Activated CD4-positive, CD25-positive, alpha-beta regulatory T cell treated with anti-CD3 and anti-CD28 coated beads, Interleukin-2, amount 50 U/mL, for 72 hours (primary cell): ENCODE results near the gene CDK19.
"Not testable (repeated sequence)": the region's sequence is repeated elsewhere in the genome, so short reads cannot be mapped to it uniquely, and the experiment has no call there.

Experiments
- DNase-seq: peaks from one replicate; pipeline ENCODE4 v3.0.0; 2021

Gene CDK19

DNA sequence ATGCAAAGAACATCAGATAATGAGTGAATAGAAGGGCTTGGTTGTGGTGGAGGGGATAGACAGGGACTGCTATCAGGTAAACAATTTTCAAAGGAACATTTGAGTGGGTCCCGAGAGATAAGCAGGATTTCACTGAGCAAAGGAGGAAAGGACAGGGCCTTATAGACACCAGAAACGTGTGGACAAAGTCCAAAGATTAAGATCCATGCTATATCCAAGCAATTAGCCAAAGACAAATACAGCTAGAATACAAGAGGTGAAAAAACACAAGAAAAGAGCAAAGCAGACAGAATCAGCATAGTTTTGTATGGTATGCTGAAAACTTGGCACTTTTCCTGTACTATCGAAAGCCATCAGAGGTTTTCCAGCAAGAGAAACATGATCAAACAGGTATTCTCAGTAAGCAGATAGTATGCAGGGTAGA, 59.8 kb downstream of the CDK19 start:
- DNase-seq, result no peak

DNA sequence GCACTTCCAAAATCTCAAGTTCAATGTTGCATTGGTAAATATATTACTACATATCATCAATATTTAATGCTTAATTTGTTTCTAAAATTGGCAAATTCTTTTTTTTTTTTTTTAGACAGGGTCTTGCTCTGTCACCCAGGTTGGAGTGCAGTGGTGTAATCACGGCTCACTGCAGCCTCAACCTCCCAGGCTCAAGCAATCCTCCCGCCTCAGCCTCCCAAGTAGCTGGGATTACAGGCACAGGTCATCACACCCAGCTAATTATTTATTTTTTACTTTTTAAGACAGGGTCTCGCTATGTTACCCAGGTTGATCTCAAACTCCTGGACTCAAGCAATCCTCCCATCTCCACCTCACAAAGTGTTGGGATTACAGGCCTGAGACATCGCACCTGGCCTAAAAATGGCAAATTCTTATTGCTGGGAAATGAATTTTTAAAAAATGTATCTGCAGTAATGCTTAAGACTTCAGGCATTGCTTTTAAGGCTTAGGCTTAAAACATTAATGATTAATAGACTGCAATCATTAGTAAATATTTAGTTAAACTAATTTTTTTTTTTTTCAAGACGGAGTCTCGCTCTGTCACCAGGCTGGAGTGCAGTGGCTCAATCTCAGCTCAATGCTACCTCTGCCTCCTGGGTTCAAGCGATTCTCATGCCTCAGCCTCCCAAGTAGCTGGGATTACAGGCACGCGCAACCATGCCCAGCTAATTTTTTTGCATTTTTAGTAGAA, 61.2 kb downstream of the CDK19 start:
- not testable (repeated sequence) for DNase-seq

DNA sequence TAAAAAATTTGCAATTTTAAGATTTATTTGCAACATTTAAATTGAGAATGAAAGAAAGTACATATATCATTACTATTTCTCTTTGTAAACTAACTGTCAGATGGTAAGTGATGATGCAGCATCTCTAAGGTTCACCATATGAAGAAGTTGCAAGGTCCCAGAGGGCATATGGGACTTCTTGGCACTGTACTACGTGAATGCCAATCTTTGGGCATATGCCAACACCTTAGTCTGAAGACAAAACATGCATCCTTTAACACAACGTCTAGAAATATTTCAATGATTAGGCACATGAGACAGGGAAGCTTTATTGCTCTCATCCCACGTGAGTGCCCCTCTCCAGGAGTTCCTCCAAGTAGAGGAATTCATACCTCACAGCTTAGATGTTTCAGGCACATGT, 66.8 kb downstream of the CDK19 start:
- DNase-seq, result no peak

DNA sequence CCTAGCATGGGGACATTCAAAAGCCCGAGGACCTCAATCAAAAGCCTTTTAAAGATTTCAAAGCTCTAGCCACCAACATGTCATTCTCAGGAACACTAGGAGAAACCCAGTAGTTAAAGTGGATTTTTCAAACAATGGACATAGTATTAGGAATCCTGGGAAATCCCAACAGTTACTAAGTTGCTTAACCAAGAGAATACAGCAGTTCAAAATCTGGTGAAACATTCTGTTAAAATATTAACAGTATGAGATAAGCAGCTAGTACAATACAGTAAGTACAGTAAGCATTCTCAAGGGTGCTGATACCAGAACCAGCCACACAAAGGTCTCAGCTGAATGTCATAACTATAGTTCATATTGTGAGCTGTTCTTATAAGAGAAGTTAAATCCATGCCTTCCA, 68.6 kb downstream of the CDK19 start:
- no peak for DNase-seq

DNA sequence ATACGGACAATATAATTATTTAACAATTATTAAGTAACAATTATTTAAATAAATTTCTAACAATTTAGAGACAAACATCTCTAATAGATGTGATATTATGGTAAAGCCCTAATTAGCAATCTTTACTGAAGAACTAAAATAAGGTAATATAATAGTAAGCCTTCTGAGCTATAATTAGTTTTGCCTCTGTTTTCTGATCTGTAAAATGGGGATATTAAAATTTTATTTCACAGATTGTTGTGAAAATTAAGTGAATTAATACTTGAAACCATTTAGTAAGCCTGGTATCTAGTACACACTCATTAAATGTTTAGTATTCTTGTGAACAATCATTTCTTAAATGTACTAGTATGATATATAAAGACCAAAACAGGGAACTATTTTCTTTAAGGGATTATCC, 70.3 kb downstream of the CDK19 start:
- DNase-seq, result no peak

DNA sequence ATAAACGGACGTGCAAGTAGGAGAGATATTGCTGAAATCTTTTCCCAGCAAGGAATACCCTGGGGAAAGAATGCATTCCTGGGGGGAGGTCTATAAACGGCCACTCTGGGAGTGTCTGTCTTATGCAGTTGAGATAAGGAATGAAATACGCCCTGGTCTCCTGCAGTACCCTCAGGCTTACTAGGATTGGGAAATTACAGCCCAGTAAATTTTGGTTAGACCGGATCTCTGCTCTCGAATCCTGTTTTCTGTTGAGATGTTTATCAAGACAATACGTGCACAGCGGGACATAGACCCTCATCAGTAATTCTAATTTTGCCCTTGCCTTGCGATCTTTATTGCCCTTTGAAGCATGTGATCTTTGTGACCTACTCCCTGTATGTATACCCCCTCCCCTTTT, 72.7 kb downstream of the CDK19 start:
- DNase-seq, result not testable (repeated sequence)

DNA sequence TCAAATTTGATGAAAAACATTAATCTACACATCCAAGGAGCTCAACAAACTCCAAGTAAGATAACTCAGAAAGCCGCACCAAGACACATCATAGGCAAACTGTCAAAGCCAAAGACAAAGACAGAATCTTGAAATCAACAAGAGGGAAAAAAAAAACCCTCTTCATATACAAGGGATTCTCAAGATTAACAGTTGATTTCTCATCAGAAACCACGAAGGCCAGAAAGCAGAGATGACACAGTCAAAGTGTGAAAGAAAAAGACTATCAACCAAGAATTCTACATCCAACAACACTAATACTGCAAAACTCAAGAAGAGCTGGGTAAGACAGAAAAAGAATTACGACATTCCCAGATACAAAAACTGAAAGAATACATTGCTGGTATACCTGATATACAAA, 73.8 kb downstream of the CDK19 start:
- no peak for DNase-seq

DNA sequence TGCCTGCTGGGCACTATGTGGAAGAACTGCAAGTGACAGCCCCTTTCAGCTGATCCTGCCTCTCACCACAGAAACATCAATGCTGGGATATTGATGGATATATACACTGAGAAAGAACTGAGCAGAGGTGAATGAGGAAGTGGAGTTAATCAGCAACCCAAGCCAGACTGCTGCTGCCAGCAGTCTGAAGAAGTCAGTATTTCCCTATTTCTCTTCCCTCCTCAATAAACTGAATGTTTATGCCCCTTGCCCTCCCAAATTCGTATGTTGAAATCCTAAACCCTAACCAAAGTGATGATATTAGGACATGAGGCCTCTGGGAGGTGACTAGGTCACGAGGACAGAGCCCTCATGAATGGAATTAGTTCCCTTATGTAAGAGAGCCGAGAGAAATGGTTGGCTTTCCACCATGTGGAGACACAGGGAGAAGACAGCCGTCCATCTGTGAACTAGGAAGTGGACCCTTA, 76.3 kb downstream of the CDK19 start:
- no peak for DNase-seq

DNA sequence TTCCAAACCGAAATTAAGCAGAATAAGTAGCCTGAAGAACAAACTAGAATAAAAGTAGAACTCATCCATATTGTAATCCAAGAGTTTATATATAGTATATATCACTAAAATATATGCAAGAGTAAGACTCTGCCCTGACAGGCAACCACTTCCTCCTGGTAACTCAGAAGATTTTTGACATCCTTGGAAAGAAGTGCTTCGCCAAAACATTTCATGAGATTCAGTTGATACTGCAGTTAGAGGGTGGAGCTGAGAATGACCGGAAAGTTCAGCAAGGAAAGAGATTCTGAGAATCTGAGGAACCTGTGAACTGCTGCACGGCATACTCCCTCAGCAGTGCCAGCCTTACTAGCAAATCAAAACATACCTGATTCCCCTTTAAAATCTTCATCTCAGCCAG, 79.6 kb downstream of the CDK19 start:
- DNase-seq, result no peak

DNA sequence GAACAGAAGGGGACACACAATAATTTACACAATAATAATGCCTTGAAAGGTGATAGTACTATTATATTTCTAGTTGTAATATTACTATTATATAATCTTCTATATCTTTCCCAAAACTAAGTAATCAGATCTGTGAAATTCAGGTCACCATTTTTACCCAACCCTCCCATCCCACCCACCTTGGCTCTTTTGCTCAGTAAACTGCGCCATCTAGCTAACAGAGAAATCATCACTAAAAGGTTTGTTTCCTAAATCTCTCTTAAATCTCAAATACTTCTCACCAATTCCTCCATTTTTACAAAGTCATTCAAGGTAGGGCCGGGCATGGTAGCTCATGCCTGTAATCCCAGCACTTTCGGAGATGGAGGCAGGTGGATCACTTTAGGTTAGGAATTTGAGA, 83.4 kb downstream of the CDK19 start:
- DNase-seq, result no peak

DNA sequence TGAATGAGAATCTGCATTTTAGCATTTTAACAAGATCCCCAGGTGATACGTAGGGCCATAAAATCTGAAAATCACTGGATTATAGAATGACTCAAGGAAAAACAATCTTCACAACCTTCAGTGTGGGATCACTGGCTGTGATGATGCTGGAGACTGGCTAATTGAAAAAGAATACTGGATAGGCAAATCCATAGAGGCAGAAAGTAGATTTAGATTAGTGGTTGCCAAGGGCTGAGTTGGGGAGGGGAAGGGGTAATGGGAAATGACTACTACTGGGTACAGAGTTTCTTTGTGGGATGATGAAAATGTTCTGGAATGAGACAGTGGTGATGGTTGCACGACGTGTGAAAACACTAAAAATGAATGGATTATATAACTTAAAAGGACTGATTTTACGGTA, 84.1 kb downstream of the CDK19 start:
- no peak for DNase-seq

DNA sequence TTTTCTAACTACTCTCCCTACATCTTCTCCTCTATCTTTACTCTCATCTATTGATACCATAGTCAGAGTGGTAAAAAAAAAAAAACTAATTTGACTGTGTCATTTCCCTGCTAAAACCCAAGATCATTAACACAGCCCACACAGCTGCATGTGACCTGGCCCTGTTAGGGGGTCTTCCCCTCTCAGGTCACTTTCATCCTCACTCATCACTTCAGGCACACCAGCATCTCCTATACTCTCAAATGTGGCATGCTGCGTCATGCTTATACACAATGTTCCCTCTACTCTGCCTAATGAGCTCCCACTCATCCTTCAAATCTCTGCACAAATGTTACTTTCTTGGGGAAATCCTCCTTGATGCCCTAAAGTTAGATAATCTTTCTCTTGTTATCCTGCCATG, 86.8 kb downstream of the CDK19 start:
- no peak for DNase-seq

DNA sequence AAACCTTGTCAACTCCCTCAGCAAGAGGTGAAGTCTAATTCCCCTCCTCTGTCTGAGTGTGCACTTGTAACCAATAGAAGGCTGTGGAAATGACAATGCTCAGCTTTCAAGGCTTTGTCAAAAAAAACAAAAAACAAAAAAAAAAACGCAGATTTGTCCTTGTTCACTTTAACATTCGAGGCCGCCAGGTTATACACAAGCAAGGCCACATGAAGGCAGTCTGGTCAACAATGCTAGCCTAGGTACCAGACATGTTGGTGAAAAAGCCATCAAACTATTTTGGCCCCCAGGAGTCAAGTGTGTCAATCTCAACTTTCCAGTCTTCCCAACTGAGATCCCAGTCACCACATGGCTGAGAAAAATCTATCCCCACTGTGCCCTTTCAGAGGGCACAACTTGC, 92.3 kb downstream of the CDK19 start:
- no peak for DNase-seq

DNA sequence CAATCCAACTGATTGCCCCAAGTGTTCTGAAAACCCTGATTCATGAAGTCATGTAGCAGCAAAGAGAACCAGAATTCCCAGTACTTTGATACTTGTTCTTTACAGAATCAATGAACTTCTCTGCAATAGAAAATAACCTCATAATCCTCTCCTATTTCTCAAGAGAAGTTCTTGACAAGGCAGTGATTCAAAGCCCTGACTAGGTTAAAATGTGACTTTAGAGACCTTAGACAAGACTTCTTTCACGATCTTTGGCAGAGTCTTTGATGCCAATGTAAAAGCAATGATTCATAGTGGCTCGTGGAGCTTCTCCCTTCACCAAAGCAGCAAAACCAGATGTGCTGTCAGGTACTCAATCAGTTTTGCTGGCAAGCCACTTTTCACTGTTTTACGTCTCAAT, 95.2 kb downstream of the CDK19 start:
- no peak for DNase-seq

DNA sequence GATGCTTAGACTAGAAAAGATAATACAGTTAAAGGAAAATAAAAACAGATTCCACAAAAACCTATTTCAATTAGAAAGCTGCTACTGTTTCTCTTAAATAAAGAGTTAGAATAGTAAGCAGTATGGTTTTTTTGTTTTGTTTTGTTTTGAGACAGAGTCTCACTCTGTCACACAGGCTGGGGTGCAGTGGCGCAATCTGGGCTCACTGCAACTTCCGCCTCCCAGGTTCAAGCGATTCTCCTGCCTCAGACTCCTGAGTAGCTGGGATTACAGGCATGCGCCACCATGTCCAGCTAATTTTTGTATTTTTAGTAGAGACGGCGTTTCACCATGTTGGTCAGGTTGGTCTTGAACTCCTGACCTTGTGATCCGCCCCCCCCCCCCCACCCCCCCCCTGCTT, 95.7 kb downstream of the CDK19 start:
- DNase-seq, result not testable (repeated sequence)

DNA sequence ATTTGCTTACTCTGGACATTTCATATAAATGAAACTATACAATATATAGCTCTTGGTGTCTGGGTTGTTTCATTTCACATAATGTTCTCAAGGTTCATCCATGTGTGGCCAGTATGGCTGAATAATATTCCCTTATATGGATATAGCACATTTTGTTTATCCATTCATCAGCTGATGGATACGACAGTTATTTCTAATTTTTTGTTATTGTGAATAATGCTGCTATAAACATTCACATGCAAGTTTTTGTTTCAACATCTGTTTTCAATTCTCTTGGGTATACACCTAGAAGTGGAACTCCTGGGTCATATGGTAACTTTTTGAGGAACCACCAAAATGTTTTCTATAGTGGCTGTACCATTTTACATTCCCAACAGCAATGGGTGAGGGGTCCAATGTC, 101.1 kb downstream of the CDK19 start:
- DNase-seq, result no peak

DNA sequence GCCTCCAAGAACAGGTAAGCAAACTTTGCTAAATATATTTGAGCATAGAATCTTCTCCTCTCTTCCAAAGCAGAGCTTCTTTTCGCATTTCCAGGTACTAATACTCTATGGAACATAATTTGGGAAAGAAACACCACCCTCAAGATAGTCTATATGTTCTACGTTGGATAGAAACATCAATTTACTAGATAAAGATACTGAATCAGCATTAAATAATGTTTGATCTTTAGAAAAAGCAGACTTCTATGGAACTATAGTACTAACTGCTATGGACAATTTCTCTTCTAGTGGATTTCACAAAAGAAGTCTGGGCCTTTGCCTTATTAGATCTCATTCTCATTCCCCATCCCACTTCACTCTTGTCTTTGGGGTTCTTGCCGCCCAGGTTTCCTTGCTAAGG, 103.0 kb downstream of the CDK19 start:
- DNase-seq, result no peak

DNA sequence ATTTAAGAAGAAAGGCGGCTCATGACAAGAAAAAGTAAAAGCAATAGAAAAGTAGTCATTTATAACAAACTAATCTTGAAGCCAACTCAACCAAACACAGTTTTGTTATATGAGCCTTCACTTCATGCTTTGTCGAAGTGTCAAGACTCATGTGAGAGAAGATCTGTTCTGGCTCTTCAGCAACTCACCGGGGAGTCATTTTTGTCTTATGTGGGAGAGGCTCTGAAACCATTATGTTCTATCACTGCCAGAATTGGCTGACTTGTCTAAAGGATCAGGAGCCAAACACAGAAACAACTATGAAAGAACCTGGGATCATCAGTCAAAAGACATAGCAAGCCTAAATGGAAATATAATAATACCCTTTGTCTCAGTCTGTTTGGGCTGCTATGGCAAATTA, 105.2 kb downstream of the CDK19 start:
- no peak for DNase-seq

DNA sequence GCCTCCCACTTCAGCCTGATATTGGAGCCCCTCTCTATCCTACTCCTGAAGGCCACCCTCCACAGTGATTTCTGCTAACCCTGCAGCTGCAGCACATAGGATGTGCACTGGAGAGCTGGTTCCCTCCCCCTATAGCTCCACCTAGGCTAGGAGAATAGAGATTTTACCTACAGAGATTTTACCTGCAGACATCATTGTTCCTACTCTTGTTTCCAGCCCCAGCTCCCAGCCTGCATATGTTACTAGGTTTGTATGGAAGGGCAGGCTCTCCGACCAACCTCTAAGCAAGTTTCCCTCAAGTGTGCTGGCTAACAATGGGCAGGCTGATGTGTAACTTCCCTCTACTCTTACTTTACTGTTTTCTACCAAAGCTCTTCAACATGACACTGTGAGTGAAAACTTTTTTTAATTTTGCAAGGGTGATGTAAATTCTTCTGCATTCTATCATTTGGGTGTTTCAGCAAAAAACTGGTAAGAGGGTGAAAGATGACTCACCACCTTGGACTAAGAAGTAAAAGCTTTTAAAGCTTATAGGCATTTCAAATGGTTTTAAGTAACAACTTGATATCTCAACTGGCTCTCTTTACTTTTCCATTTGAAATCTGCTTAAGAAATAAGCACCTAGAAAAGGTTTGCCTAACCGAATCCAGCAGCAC, 106.8 kb downstream of the CDK19 start:
- no peak for DNase-seq

DNA sequence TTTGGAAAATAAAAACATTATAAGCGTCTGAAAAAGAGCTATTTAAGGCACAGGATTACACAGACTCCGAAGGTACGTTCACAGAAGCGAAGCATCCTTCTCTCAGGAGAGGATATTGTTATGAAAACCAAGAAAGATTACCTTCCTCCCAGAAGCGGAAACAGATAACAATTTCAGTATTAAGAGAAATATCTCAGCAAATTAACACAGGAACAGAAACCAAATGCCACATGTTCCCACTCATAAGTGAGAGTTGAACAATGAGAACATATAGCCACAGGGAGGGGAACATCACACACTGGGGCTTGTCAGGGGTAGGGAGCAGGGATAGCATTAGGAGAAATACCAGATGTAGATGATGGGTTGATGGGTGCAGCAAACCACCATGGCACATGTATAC, 109.7 kb downstream of the CDK19 start:
- DNase-seq, result no peak

DNA sequence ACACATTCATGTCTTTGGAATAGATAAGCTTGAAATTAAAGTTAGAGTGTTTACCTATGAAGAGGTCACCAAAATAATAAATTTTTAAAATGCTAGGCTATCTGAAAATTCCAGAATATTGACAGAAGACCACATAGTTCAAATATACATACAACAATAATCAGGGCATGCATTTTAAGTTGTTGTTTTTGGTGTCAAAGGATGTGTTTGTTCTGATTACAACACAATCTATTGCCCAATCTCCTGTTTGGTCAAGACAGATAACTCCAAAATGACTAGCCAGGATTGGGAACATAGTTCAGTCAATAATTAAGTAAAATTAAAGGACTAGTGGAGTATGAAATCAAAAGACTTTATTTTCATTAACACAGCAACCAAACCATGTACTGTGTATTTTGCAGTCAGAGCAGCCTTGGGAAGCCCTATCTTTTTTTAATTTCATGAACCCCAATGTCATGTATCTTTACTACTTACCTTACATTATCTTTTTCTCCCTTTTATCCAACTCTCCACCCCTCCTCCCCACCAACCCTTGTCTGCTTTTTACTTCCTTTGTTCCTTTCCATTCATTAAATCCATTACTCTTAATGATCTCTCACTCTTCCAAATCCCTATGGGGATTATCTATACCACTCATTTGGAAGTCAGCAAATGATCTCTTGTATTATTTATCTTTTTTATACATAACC, 111.2 kb downstream of the CDK19 start:
- no peak for DNase-seq

DNA sequence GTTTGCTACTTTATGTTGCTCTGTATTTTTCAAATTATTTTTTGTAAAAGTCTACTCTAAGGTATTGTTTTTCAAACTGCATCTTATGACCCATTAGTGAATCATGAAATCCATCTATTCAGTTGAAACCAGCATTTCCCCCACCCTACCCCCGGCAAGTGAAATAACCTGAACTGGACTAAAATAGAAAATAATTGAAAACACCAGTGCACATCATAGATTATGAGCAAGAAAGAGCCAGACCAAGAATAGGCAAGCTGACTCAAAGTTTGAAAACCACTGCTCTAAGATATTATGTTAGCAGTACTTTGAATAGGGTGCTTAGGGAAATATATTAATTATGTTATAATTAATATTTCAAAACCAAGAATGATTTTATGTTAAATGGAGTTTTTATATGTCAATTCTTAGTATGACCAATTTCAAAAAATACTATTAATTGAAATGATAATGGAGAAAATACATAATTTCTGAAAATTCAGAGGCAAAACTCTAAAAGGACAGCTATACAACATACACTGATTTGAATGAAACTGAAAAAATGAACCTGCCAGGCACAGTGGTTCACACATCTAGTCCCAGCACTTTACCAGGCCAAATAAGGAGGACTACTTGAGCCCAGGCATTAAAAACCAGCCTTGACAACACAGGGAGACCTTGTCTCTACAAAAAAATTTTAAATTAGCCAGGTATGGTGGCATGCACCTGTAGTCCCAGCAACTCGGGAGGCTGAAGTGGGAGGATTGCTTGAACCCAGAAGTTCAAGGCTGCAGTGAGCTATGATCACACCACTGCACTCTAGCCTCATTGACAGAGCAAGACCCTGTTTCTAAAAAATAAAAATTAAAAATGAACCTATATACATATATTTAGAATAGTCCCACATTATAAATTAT, 112.0 kb downstream of the CDK19 start:
- no peak for DNase-seq

DNA sequence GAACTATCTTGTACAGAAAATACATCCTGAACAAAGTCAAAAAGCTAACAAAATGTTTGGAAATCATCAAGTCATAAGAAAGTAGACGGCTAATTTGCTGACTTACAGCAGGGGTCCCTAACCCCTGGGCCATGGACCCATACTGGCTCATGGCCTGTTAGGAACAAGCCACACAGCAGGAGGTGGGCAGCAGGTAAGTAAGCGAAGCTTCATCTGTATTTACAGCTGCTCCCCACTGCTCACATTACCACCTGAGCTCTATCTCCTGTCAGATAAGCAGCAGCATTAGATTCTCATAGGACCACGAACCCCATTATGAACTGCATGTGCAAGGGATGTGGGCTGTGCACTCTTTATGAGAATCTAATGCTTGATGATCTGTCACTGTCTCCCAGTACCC, 115.5 kb downstream of the CDK19 start:
- DNase-seq, result no peak
